ENCODE measurements around the gene ZMIZ1. TPM values are rescaled to one million over a fixed set of nuclear protein-coding genes. Genes with fewer than 3 reads are reported as not detected.

The ZMIZ1 gene
- total RNA-seq, 1 donor from 2014 or later, result 85.2 TPM

GRCh38 chr10:79269443-79269842 is 200.7 kb downstream of the ZMIZ1 start:
- Mint-ChIP-seq H3K27ac (peak overlapping the region; percentile 46), H3K4me3 (ENCODE audit: low read depth) (no peak overlapping the region), H3K36me3 (ENCODE audit: insufficient read depth) (peaks cover 10% of the 10 kb centered on the region), H3K4me1 (ENCODE audit: low read depth) (peaks cover 14% of the 10 kb centered on the region), H3K9me3 (ENCODE audit: low read depth) (no peaks in the 10 kb centered on the region), H3K27me3 (peaks cover 2% of the 10 kb centered on the region)
- no peak for DNase-seq (ENCODE audit: low spot score, unreplicated experiment)
- TF ChIP-seq CTCF (IDR thresholded peaks at IDR 0.05; ENCODE audit: unreplicated experiment), result no peak

GRCh38 chr10:79269969-79270368 is 201.2 kb downstream of the ZMIZ1 start:
- no peak for TF ChIP-seq CTCF (IDR thresholded peaks at IDR 0.05; ENCODE audit: unreplicated experiment)
- Mint-ChIP-seq H3K27ac (peak overlapping the region; percentile 46), H3K4me1 (ENCODE audit: low read depth) (peaks cover 9% of the 10 kb centered on the region), H3K27me3 (peaks cover 2% of the 10 kb centered on the region), H3K9me3 (ENCODE audit: low read depth) (no peaks in the 10 kb centered on the region), H3K4me3 (ENCODE audit: low read depth) (no peak overlapping the region), H3K36me3 (ENCODE audit: insufficient read depth) (peaks cover 10% of the 10 kb centered on the region)
- no peak for DNase-seq (ENCODE audit: low spot score, unreplicated experiment)

- H3K27ac Mint-ChIP-seq, result peak overlapping the region; percentile 41
- H3K4me3 Mint-ChIP-seq (ENCODE audit: low read depth), result no peak overlapping the region
- H3K4me1 Mint-ChIP-seq (ENCODE audit: low read depth), result peaks cover 8% of the 10 kb centered on the region
- no peaks in the 10 kb centered on the region for H3K9me3 Mint-ChIP-seq (ENCODE audit: low read depth)
- DNase-seq (ENCODE audit: low spot score, unreplicated experiment), result no peak
- no peak for TF ChIP-seq CTCF (IDR thresholded peaks at IDR 0.05; ENCODE audit: unreplicated experiment)
- H3K27me3 Mint-ChIP-seq, result peaks cover 2% of the 10 kb centered on the region
- H3K36me3 Mint-ChIP-seq (ENCODE audit: insufficient read depth), result peaks cover 10% of the 10 kb centered on the region
Observed at GRCh38 chr10:79270466-79271246, 201.9 kb downstream of the ZMIZ1 start.

GRCh38 chr10:79272353-79272752 is 203.6 kb downstream of the ZMIZ1 start:
- DNase-seq (ENCODE audit: low spot score, unreplicated experiment), result no peak
- Mint-ChIP-seq H3K36me3 (ENCODE audit: insufficient read depth) (peaks cover 14% of the 10 kb centered on the region), H3K27me3 (peaks cover 2% of the 10 kb centered on the region), H3K4me3 (ENCODE audit: low read depth) (no peak overlapping the region), H3K27ac (peak overlapping the region; percentile 75), H3K4me1 (ENCODE audit: low read depth) (peaks cover 8% of the 10 kb centered on the region), H3K9me3 (ENCODE audit: low read depth) (no peaks in the 10 kb centered on the region)
- no peak for TF ChIP-seq CTCF (IDR thresholded peaks at IDR 0.05; ENCODE audit: unreplicated experiment)

- no peak for DNase-seq (ENCODE audit: low spot score, unreplicated experiment)
- Mint-ChIP-seq H3K27me3 (peaks cover 2% of the 10 kb centered on the region), H3K4me3 (ENCODE audit: low read depth) (no peak overlapping the region), H3K27ac (no peak overlapping the region), H3K36me3 (ENCODE audit: insufficient read depth) (peaks cover 17% of the 10 kb centered on the region), H3K9me3 (ENCODE audit: low read depth) (no peaks in the 10 kb centered on the region), H3K4me1 (ENCODE audit: low read depth) (peaks cover 9% of the 10 kb centered on the region)
- TF ChIP-seq CTCF (IDR thresholded peaks at IDR 0.05; ENCODE audit: unreplicated experiment), result no peak
Observed at GRCh38 chr10:79273604-79274003, 204.8 kb downstream of the ZMIZ1 start.
